ENCODE data around the gene SPATA24. TPM values are rescaled to one million over a fixed set of nuclear protein-coding genes. Genes with fewer than 3 reads are reported as not detected.

Gene SPATA24
- total RNA-seq, 1 experiment from 2014 or later, result 3.1 TPM

DNA sequence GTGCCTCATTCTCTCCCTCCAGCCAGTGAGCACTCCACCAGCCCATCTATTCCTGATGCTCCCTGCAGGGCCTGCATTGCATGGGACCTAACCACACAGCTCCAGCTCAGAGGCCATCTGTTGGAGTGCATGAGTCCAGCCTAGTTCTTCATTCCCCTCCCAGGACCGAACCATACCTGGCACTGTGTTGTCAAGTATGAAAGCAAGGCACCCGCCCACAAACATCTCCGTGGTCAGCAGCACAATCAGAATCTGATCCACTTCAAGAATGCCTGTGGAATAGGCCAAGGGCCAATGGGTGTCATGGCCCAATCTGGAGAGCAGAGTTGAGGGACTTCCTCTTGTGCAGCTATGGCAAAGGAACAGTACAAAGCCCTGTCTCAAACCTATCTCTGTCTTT is 26.7 kb downstream of the SPATA24 start:
- Histone ChIP-seq H3K4me1 (ENCODE audit: control insufficient read depth in 1 of 2, insufficient read depth in 2 of 2, low read length in 2 of 2) (peaks cover 24 to 25% of the 10 kb centered on the region in 2 experiments), H4K20me1 (ENCODE audit: insufficient read depth) (no peaks in the 10 kb centered on the region), H3K27me3 (ENCODE audit: insufficient read depth, low read length) (no peaks in the 10 kb centered on the region), H2AFZ (ENCODE audit: low read depth, low read length, poor library complexity, severe bottlenecking) (no peak overlapping the region), H3K79me2 (ENCODE audit: insufficient read depth, low read length) (no peaks in the 10 kb centered on the region), H3K9me3 (ENCODE audit: control insufficient read depth in 1 of 2, insufficient read depth in 1 of 2, low read depth in 1 of 2, low read length in 2 of 2) (no peaks in the 10 kb centered on the region), H3K4me3 (replicated peaks in 1 of 2; ENCODE audit: low read depth in 1 of 2, low read length in 2 of 2) (no peak overlapping the region), H3K9me2 (ENCODE audit: insufficient read depth) (no peaks in the 10 kb centered on the region), H3K9ac (ENCODE audit: low read length) (no peak overlapping the region), H3K36me3 (ENCODE audit: control insufficient read depth in 1 of 2, insufficient read depth in 2 of 2, low read length in 2 of 2) (0 out of 4 replicates have a peak, but pooled peaks cover 0 to under 1% of the 10 kb centered on the region in 2 experiments), H3K4me2 (ENCODE audit: low read length) (no peak overlapping the region), H3K27ac (ENCODE audit: low read depth, low read length) (no peak overlapping the region)
- CTCF ChIA-PET, result no interaction called here
- POLR2A ChIA-PET, result no interaction called here
- intact Hi-C loops (cut with micrococcal nuclease), result loop anchor here (10.0 kb wide), 1 partner anchor 182 kb away; the partner anchor contains the start of gene SIL1
- ATAC-seq (no peak), DNase-seq (ENCODE audit: low read depth, low spot score) (no peak)
- RAD21 ChIA-PET (ENCODE audit: low non-redundant PET in 1 of 2, low total read pairs in 2 of 2, uncharacterized antibody in 2 of 2, unreplicated experiment in 2 of 2), result no interaction called here
- TF ChIP-seq EGR1 (IDR thresholded peaks at IDR 0.05; ENCODE audit: low read depth) (no peak), YY1 (IDR thresholded peaks at IDR 0.05; ENCODE audit: extremely low read depth, insufficient replicate concordance, low read depth, low read length) (no peak), SRF (IDR thresholded peaks at IDR 0.05; ENCODE audit: low read depth) (no peak), SP1 (IDR thresholded peaks at IDR 0.05; ENCODE audit: low read depth) (no peak), CBX3 (IDR thresholded peaks at IDR 0.05; ENCODE audit: low read depth) (no peak), TCF7L2 (IDR thresholded peaks at IDR 0.05; ENCODE audit: borderline replicate concordance, extremely low read depth, insufficient read depth, insufficient read length) (no peak), ZBTB33 (IDR thresholded peaks at IDR 0.05; ENCODE audit: extremely low read depth, insufficient replicate concordance, low read length) (no peak), ZFX (IDR thresholded peaks at IDR 0.05) (no peak), CEBPB (IDR thresholded peaks at IDR 0.05; ENCODE audit: low read depth) (no peak), RAD21 (IDR thresholded peaks at IDR 0.05; ENCODE audit: low read depth) (no peak), MAX (IDR thresholded peaks at IDR 0.05) (no peak)
- TF ChIP-seq, protein P1, sequence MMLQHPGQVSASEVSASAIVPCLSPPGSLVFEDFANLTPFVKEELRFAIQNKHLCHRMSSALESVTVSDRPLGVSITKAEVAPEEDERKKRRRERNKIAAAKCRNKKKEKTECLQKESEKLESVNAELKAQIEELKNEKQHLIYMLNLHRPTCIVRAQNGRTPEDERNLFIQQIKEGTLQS (IDR thresholded peaks at IDR 0.05), result no peak
- no TSS peak for BruUV-seq (replicated peaks)
